ENCODE results near the gene ACAD10.

The ACAD10 gene

GRCh38 chr12:111780166-111780565 lies 94.3 kb downstream of the ACAD10 start:
- no peak for DNase-seq

GRCh38 chr12:111780615-111781014 lies 94.8 kb downstream of the ACAD10 start:
- DNase-seq = no peak

- DNase-seq = no peak
Measured at GRCh38 chr12:111781085-111781658, 95.3 kb downstream of the ACAD10 start.

GRCh38 chr12:111783046-111783445 lies 97.2 kb downstream of the ACAD10 start:
- no peak for DNase-seq

GRCh38 chr12:111784953-111785352 lies 99.1 kb downstream of the ACAD10 start:
- DNase-seq = no peak

- no peak for DNase-seq
Measured at GRCh38 chr12:111785651-111786050, 99.8 kb downstream of the ACAD10 start.

- DNase-seq = no peak
Measured at GRCh38 chr12:111788178-111788654, 102.4 kb downstream of the ACAD10 start.

GRCh38 chr12:111789779-111790178 lies 103.9 kb downstream of the ACAD10 start:
- no peak for DNase-seq

GRCh38 chr12:111791507-111791906 lies 105.7 kb downstream of the ACAD10 start:
- no peak for DNase-seq

- no peak for DNase-seq
Measured at GRCh38 chr12:111792155-111792855, 106.5 kb downstream of the ACAD10 start.

- DNase-seq = no peak
Measured at GRCh38 chr12:111792856-111793235, 107.0 kb downstream of the ACAD10 start.

GRCh38 chr12:111798182-111798581 lies 112.3 kb downstream of the ACAD10 start:
- no peak for DNase-seq

GRCh38 chr12:111799758-111800157 lies 113.9 kb downstream of the ACAD10 start:
- no peak for DNase-seq

GRCh38 chr12:111803038-111803626 lies 117.3 kb downstream of the ACAD10 start:
- DNase-seq = no peak

- no peak for DNase-seq
Measured at GRCh38 chr12:111803851-111804250, 118.0 kb downstream of the ACAD10 start.

GRCh38 chr12:111806304-111806703 lies 120.5 kb downstream of the ACAD10 start:
- DNase-seq = no peak
